Measurements from ENCODE around the gene FAM107B.

The FAM107B gene

GRCh38 chr10:14571866-14572507, 202.7 kb downstream of the FAM107B start:
- no peak for DNase-seq

GRCh38 chr10:14570800-14571199, 203.9 kb downstream of the FAM107B start:
- DNase-seq: no peak

GRCh38 chr10:14569274-14570060, 205.2 kb downstream of the FAM107B start:
- DNase-seq: no peak

- no peak for DNase-seq
Measured at GRCh38 chr10:14567421-14567820, 207.3 kb downstream of the FAM107B start.

GRCh38 chr10:14566498-14566897, 208.2 kb downstream of the FAM107B start:
- no peak for DNase-seq

- DNase-seq: no peak
Measured at GRCh38 chr10:14565199-14565598, 209.5 kb downstream of the FAM107B start.

GRCh38 chr10:14564268-14564744, 210.4 kb downstream of the FAM107B start:
- no peak for DNase-seq

- no peak for DNase-seq
Measured at GRCh38 chr10:14563359-14563940, 211.2 kb downstream of the FAM107B start.

GRCh38 chr10:14563076-14563336, 211.7 kb downstream of the FAM107B start:
- DNase-seq: no peak

GRCh38 chr10:14562218-14563075, 212.2 kb downstream of the FAM107B start:
- no peak for DNase-seq

GRCh38 chr10:14560791-14561765, 213.6 kb downstream of the FAM107B start:
- DNase-seq: no peak

- DNase-seq: no peak
Measured at GRCh38 chr10:14560274-14560673, 214.4 kb downstream of the FAM107B start.

- no peak for DNase-seq
Measured at GRCh38 chr10:14558025-14558424, 216.7 kb downstream of the FAM107B start.

GRCh38 chr10:14557567-14557966, 217.1 kb downstream of the FAM107B start:
- DNase-seq: no peak

GRCh38 chr10:14556285-14556956, 218.3 kb downstream of the FAM107B start:
- DNase-seq: no peak

GRCh38 chr10:14555807-14556206, 218.9 kb downstream of the FAM107B start:
- DNase-seq: no peak

- no peak for DNase-seq
Measured at GRCh38 chr10:14554491-14555205, 220.0 kb downstream of the FAM107B start.

- no peak for DNase-seq
Measured at GRCh38 chr10:14554091-14554490, 220.6 kb downstream of the FAM107B start.

GRCh38 chr10:14553448-14553847, 221.2 kb downstream of the FAM107B start:
- DNase-seq: no peak

- no peak for DNase-seq
Measured at GRCh38 chr10:14552015-14552414, 222.7 kb downstream of the FAM107B start.

- DNase-seq: no peak
Measured at GRCh38 chr10:14550471-14550981, 224.2 kb downstream of the FAM107B start.

Data from NCI-H2227 treated with DMSO at 0.1 percent for 48 hours (cell line).